Right lobe of liver (tissue), 4 donors: ENCODE results near the gene ADGRB3.

ENCODE experiments used
- CTCF ChIP-seq, 4 donors: fragments of 200-600 bp in 3 of 4; fragments of 450-650 bp in 1 of 4; IDR thresholded peaks; one replicate each; pipeline versions ENCODE4 v1.5.1 to v1.8.0; 2016 to 2022; ENCODE audit warnings: antibody characterized with exemption in 4 of 4, mild to moderate bottlenecking in 2 of 4
- POLR2A ChIP-seq: fragments of 450-650 bp; IDR thresholded peaks from one replicate; pipeline ENCODE4 v1.6.1; 2017; ENCODE audit warnings: antibody characterized with exemption, mild to moderate bottlenecking
- donor health status: DM: no; HTN: no; CAD: no.
- donor health status: DM: no; HTN: no; CAD: no.
- donor health status: DM: no; HTN: yes; CAD: no.

- TF ChIP-seq CTCF (IDR thresholded peaks at IDR 0.05) (no peak), POLR2A (no peak)
Observed at GRCh38 chr6:69138893-69139494, 503.9 kb downstream of the ADGRB3 start.
